ENCODE measurements around the gene ERBIN. TPM values are rescaled to one million over a fixed set of nuclear protein-coding genes. Genes with fewer than 3 reads are reported as not detected.

The ERBIN gene
- total and polyA plus RNA-seq, 9 of the 15 experiments (the other 6 are each of a cell fraction or from before 2014, with no cell fraction given), result 11.9 to 72.8 (median 41.7) TPM

- TF ChIP-seq, protein P1, sequence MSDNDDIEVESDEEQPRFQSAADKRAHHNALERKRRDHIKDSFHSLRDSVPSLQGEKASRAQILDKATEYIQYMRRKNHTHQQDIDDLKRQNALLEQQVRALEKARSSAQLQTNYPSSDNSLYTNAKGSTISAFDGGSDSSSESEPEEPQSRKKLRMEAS (CRISPR knock-in tag; IDR thresholded peaks at IDR 0.05), result no peak
- TF ChIP-seq BRD9 (IDR thresholded peaks at IDR 0.05; ENCODE audit: low read depth, partially characterized antibody), result no peak
- TF ChIP-seq CBFA2T2 (conservative IDR thresholded peaks at IDR 0.05), result peak; percentile 56
- no peak for TF ChIP-seq ZBTB43 (CRISPR knock-in tag; IDR thresholded peaks at IDR 0.05)
- TF ChIP-seq POLR2A (conservative IDR thresholded peaks at IDR 0.05), result no peak
- TF ChIP-seq FOXA3 (CRISPR knock-in tag; conservative IDR thresholded peaks at IDR 0.05 in 1 of 2, IDR thresholded peaks at IDR 0.05 in 1 of 2), result no peak
- TF ChIP-seq, protein P2, sequence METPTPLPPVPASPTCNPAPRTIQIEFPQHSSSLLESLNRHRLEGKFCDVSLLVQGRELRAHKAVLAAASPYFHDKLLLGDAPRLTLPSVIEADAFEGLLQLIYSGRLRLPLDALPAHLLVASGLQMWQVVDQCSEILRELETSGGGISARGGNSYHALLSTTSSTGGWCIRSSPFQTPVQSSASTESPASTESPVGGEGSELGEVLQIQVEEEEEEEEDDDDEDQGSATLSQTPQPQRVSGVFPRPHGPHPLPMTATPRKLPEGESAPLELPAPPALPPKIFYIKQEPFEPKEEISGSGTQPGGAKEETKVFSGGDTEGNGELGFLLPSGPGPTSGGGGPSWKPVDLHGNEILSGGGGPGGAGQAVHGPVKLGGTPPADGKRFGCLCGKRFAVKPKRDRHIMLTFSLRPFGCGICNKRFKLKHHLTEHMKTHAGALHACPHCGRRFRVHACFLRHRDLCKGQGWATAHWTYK (CRISPR knock-in tag; IDR thresholded peaks at IDR 0.05), result no peak
- TF ChIP-seq GATAD2A (IDR thresholded peaks at IDR 0.05), result no peak
- no peak for TF ChIP-seq CHD2 (IDR thresholded peaks at IDR 0.05; ENCODE audit: low read depth, low read length)
- TF ChIP-seq FOSL1 (tag; conservative IDR thresholded peaks at IDR 0.05), result 0 out of 2 replicates have a peak, but pooled peaks have one; percentile 4
- TF ChIP-seq ZNF398 (CRISPR knock-in tag; IDR thresholded peaks at IDR 0.05), result no peak
- peak in 1 of 2 experiments; percentile 95; a peak in 2 of 4 replicates for TF ChIP-seq RCOR1 (IDR thresholded peaks at IDR 0.05; ENCODE audit: borderline replicate concordance in 1 of 2, low read depth in 2 of 2, low read length in 2 of 2)
- no peak for TF ChIP-seq PTRF (tag; IDR thresholded peaks at IDR 0.05)
- TF ChIP-seq TAL1 (IDR thresholded peaks at IDR 0.05), result peak; percentile 47; the same call in 1 of the 2 replicates
- no peak for TF ChIP-seq SRSF1 (IDR thresholded peaks at IDR 0.05; ENCODE audit: low read depth, low read length)
- no peak for TF ChIP-seq ZNF253 (CRISPR knock-in tag; conservative IDR thresholded peaks at IDR 0.05)
- TF ChIP-seq MXI1 (IDR thresholded peaks at IDR 0.05; ENCODE audit: low read depth, low read length), result no peak
- TF ChIP-seq SMAD1 (IDR thresholded peaks at IDR 0.05; ENCODE audit: low read depth, low read length, partially characterized antibody), result peak; percentile 31
- TF ChIP-seq ARID1B (IDR thresholded peaks at IDR 0.05), result peak; percentile 50; the same call in 1 of the 2 replicates
- TF ChIP-seq FOS (IDR thresholded peaks at IDR 0.05; ENCODE audit: extremely low read depth, insufficient read length), result no peak
- no peak for TF ChIP-seq PURB (CRISPR knock-in tag; IDR thresholded peaks at IDR 0.05; ENCODE audit: low read depth)
- TF ChIP-seq ZKSCAN3 (CRISPR knock-in tag; IDR thresholded peaks at IDR 0.05), result no peak
- peak; percentile 73 for TF ChIP-seq NFIX (CRISPR knock-in tag; IDR thresholded peaks at IDR 0.05; ENCODE audit: low read depth)
- no peak for TF ChIP-seq GTF2A2 (tag; IDR thresholded peaks at IDR 0.05)
- TF ChIP-seq CXXC5 (CRISPR knock-in tag; IDR thresholded peaks at IDR 0.05), result 0 out of 2 replicates have a peak, but pooled peaks have one; percentile 24
- TF ChIP-seq, protein P3, sequence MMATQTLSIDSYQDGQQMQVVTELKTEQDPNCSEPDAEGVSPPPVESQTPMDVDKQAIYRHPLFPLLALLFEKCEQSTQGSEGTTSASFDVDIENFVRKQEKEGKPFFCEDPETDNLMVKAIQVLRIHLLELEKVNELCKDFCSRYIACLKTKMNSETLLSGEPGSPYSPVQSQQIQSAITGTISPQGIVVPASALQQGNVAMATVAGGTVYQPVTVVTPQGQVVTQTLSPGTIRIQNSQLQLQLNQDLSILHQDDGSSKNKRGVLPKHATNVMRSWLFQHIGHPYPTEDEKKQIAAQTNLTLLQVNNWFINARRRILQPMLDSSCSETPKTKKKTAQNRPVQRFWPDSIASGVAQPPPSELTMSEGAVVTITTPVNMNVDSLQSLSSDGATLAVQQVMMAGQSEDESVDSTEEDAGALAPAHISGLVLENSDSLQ (IDR thresholded peaks at IDR 0.05), result 0 out of 2 replicates have a peak, but pooled peaks have one; percentile 22
Measured at GRCh38 chr5:65880496-65881072, 45.8 kb upstream of the ERBIN start (continued).

Data from K562 (cell line).